Fibroblast of mammary gland (primary cell): ENCODE data around the gene SH2D4B.

Experiments
- DNase-seq: peaks from one replicate; pipeline ENCODE4 v3.0.0-alpha.2; 2010; ENCODE audit warnings: low read depth
- H3K4me3 ChIP-seq: 2 replicates; pipeline ENCODE4 v1.5.1; 2011; ENCODE audit warnings: low read depth, mild to moderate bottlenecking, low read length, moderate library complexity; ENCODE audit not compliant: control insufficient read depth
- TF ChIP-seq, protein P1 (sequence below): conservative IDR thresholded peaks from 2 replicates; pipeline ENCODE4 v1.5.1; 2011; ENCODE audit warnings: low read depth, low read length, inconsistent platforms; ENCODE audit not compliant: control insufficient read depth, insufficient read depth

Gene SH2D4B

DNA sequence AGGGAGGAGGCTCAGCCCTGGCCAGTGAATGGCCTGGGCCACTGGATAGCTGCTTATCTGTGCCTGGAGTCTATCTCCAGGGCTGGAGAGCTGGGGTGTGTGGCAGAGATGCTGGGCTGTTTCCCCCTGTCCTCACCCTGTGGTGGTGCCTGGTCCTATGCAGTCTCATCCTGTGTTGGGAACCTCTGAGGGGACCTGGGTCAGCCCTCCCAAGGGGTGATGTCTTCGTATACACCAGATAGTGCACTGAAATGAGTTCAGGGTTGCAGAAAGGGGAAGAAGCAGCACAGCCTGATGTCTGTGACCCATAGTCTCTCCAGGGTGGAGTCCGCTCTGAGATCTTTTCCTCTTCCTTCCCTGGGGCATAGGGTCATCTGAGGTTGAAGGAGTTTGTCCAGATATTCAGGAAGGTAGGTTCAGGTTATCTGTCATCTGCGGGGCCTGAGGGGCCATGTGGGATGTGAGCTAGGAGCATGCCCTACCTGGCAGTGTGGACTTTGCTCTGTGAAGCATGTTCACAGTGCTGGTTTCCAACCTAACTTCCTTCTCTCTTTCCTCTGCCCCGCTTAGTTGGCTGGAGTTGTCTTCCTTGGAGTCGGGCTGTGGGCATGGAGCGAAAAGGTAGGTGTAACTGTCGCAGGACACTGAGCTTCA, 33.4 kb upstream of the SH2D4B start:
- DNase-seq, result no peak
- no peak overlapping the region for H3K4me3 ChIP-seq
- TF ChIP-seq, protein P1, sequence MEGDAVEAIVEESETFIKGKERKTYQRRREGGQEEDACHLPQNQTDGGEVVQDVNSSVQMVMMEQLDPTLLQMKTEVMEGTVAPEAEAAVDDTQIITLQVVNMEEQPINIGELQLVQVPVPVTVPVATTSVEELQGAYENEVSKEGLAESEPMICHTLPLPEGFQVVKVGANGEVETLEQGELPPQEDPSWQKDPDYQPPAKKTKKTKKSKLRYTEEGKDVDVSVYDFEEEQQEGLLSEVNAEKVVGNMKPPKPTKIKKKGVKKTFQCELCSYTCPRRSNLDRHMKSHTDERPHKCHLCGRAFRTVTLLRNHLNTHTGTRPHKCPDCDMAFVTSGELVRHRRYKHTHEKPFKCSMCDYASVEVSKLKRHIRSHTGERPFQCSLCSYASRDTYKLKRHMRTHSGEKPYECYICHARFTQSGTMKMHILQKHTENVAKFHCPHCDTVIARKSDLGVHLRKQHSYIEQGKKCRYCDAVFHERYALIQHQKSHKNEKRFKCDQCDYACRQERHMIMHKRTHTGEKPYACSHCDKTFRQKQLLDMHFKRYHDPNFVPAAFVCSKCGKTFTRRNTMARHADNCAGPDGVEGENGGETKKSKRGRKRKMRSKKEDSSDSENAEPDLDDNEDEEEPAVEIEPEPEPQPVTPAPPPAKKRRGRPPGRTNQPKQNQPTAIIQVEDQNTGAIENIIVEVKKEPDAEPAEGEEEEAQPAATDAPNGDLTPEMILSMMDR, result no peak

DNA sequence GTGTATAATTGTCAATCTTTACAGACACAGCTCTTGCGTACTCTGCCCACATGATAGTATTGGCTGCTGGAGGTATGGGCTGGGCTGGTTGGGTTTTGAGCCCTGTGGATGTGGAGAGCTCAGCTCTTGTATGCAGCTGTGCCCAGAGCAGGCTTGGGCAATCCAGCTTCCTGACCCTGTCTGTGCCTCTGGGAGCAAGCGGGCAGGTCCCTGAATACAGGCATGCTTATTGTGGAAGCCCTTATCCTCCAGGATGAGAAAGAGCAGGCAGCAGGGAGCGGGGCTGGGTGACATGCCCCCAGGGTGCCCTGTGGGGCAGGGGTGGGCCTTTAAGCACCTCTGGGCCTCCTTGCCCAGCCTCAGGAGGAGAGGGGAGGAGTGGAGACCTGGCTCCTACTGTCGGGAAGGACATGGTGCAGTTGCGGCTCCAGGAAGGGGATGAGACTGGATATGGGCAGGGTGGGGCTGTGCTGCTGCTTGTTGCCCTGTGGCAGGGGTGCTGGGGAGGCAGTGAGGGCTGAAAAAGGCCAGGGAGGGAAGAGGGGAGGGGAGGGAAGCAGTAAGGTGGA, 32.7 kb upstream of the SH2D4B start:
- H3K4me3 ChIP-seq, result no peak overlapping the region
- DNase-seq, result no peak
- TF ChIP-seq, protein P1, result no peak

DNA sequence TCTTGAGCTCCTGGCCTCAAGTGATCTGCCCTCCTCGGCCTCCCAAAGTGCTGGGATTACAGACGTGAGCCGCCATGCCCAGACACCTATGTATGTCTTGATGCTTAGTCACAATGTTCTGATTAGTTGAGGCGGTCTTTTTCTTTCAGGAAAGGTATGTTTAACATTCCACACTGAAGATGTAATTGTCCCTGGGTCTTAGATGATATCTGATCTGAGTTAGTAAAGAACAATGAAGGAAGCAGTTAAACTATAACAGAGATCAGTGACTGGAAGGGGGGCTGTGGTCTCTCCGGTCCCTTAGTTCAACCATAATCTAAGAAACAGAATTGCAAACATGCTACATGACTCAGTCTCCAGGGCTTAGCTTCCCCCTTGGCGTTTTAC, 31.5 kb upstream of the SH2D4B start:
- H3K4me3 ChIP-seq, result no peak overlapping the region
- no peak for DNase-seq
- TF ChIP-seq, protein P1, result no peak

DNA sequence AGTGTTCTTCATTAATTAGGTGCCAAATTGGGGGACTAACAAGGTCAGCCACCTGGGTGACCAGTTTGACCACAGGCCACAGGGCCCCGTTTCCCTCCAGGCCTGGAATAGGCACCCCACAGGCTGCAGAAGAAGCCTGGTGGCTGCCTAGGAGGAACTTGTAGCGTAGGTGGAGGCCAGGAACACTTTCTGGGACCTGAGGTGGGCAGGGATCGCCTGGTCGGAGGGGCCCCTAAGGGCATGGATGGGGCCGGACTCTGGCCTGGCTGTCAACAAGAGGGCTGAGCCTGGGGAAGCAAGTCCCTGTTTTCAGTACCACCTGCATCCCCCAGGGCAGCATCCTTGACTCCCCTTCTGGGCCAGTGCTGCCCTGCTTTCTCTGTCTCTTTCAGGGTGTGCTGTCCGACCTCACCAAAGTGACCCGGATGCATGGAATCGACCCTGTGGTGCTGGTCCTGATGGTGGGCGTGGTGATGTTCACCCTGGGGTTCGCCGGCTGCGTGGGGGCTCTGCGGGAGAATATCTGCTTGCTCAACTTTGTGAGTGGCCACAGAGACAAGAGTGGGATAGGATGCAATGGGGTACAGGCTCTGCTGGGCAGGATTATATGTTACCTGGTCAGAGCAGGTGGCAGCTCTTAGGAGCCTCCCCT, 30.7 kb upstream of the SH2D4B start:
- no peak overlapping the region for H3K4me3 ChIP-seq
- DNase-seq, result no peak
- TF ChIP-seq, protein P1, result no peak

DNA sequence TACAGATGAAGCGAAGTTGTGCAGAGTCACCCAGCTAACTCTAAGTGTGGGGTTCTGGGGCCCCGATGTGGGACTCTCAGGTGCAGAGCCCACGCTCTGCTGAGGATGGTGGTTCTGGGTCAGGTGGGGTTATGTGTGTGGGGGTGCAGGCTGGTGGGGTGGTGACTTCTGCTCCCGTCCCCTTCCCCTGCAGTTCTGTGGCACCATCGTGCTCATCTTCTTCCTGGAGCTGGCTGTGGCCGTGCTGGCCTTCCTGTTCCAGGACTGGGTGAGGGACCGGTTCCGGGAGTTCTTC, 28.6 kb upstream of the SH2D4B start:
- TF ChIP-seq, protein P1, result no peak
- DNase-seq, result no peak
- no peak overlapping the region for H3K4me3 ChIP-seq

DNA sequence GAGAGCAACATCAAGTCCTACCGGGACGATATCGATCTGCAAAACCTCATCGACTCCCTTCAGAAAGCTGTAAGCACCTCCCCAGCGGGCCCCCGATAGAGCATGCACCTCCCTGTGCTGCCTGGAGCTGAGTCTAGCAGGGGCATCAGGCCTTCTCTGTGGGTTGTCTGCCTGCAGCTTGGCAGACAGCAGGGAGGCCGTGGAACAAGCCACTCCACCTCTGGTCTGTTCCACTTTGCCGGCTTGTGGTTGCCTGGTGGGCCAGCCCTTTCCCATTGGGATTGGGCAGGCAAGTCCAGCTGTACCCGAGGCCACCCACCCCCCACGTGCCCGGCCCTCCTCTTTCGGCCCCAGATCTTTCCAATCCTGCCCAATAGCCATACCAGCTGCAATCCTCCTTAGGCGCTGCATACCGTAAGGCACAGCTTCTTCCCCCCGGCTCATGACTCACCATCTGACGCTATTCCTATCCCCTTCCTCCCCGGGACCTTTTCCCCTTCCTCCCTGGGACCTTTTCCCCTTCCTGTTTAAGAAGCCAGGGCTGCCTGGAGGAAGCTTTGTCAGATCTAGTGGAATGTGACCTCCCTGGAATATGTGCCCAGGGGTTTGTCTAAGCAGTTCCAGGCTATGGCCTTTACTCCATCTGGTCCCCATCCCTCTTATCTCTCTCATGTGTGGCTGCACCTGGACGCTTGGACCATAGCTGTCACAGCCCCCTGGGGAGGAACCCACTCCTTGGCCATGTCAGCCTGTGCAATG, 28.1 kb upstream of the SH2D4B start:
- TF ChIP-seq, protein P1, result no peak
- peak; percentile 83 for DNase-seq
- H3K4me3 ChIP-seq, result no peak overlapping the region
